Fibroblast of skin of left biceps (primary cell): ENCODE data around the gene NARF.
A peak's percentile ranks its signal among the peaks of the same experiment; 100 is the strongest.
"Not testable (repeated sequence)": the region's sequence is repeated elsewhere in the genome, so short reads cannot be mapped to it uniquely, and the experiment has no call there.

Experiments
- DNase-seq, 2 experiments: peaks; one replicate each; pipeline ENCODE4 v3.0.0-alpha.2; 2013; ENCODE audit warnings: low read depth in 2 of 2

NARF gene

GRCh38 chr17:82497483-82498405 lies 39.2 kb downstream of the NARF start:
- DNase-seq = no peak

GRCh38 chr17:82502207-82502606 lies 43.7 kb downstream of the NARF start:
- no peak for DNase-seq

GRCh38 chr17:82503094-82503727 lies 44.7 kb downstream of the NARF start:
- no peak for DNase-seq

- DNase-seq = no peak
Observed at GRCh38 chr17:82503728-82504308, 45.3 kb downstream of the NARF start.

- no peak for DNase-seq
Observed at GRCh38 chr17:82505296-82505695, 46.8 kb downstream of the NARF start.

- DNase-seq = not testable (repeated sequence)
Observed at GRCh38 chr17:82506402-82506801, 47.9 kb downstream of the NARF start.

- no peak for DNase-seq
Observed at GRCh38 chr17:82507631-82508175, 49.2 kb downstream of the NARF start.

- DNase-seq = not testable (repeated sequence)
Observed at GRCh38 chr17:82511642-82512041, 53.1 kb downstream of the NARF start.

- not testable (repeated sequence) for DNase-seq
Observed at GRCh38 chr17:82513864-82514263, 55.3 kb downstream of the NARF start.

GRCh38 chr17:82517230-82517865 lies 58.8 kb downstream of the NARF start:
- no peak for DNase-seq

- DNase-seq = peak; percentile 90 to 91
Observed at GRCh38 chr17:82518826-82519810, 60.6 kb downstream of the NARF start, which contains the start of gene FOXK2. TSS of gene FOXK2 (plus strand) at chr17:82519732. CDS start at chr17:82519889, 157 bp downstream.

GRCh38 chr17:82519971-82520903 lies 61.7 kb downstream of the NARF start:
- no peak for DNase-seq

- no peak for DNase-seq
Observed at GRCh38 chr17:82524540-82524939, 66.0 kb downstream of the NARF start.

- no peak for DNase-seq
Observed at GRCh38 chr17:82525712-82526111, 67.2 kb downstream of the NARF start.

GRCh38 chr17:82527898-82528297 lies 69.4 kb downstream of the NARF start:
- DNase-seq = no peak

- no peak for DNase-seq
Observed at GRCh38 chr17:82528484-82529265, 70.1 kb downstream of the NARF start.

GRCh38 chr17:82529914-82530300 lies 71.4 kb downstream of the NARF start:
- DNase-seq = no peak

- DNase-seq = no peak
Observed at GRCh38 chr17:82531431-82531881, 72.9 kb downstream of the NARF start.

- DNase-seq = no peak
Observed at GRCh38 chr17:82534401-82534812, 75.9 kb downstream of the NARF start.
